ENCODE measurements around the gene OXER1.
"Not testable (repeated sequence)": the region's sequence is repeated elsewhere in the genome, so short reads cannot be mapped to it uniquely, and the experiment has no call there.

Gene OXER1

GRCh38 chr2:42748840-42749239 is 15.1 kb downstream of the OXER1 start:
- no peak for FAIRE-seq

DNA sequence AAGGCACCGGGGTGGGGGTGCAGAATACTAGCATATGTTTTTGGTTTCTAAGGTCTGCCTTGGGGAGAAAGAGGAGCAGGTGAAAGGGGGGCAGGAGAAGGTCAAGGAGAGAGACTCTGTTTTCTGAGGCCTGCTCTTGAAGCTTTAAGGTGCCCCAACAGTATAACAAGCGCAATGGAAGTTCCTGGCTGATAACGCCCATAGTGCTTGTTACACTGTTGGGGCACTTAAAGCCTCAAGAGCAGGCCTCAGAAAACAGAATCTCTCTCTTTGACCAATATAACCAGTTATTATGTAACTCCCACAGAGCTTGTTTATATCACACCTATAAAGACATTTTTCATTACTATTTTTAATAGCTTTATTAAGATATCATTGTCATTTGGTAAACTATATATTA is 16.5 kb downstream of the OXER1 start:
- no peak for FAIRE-seq

- FAIRE-seq: no peak
Observed at GRCh38 chr2:42744545-42745082, 19.3 kb downstream of the OXER1 start.

- FAIRE-seq: no peak
Observed at GRCh38 chr2:42743659-42743990, 20.3 kb downstream of the OXER1 start.

GRCh38 chr2:42742740-42743658 is 20.9 kb downstream of the OXER1 start:
- FAIRE-seq: no peak

GRCh38 chr2:42741140-42741539 is 22.8 kb downstream of the OXER1 start:
- FAIRE-seq: no peak

- FAIRE-seq: no peak
Observed at GRCh38 chr2:42736598-42737322, 27.2 kb downstream of the OXER1 start.

- no peak for FAIRE-seq
Observed at GRCh38 chr2:42733852-42734251, 30.1 kb downstream of the OXER1 start.

DNA sequence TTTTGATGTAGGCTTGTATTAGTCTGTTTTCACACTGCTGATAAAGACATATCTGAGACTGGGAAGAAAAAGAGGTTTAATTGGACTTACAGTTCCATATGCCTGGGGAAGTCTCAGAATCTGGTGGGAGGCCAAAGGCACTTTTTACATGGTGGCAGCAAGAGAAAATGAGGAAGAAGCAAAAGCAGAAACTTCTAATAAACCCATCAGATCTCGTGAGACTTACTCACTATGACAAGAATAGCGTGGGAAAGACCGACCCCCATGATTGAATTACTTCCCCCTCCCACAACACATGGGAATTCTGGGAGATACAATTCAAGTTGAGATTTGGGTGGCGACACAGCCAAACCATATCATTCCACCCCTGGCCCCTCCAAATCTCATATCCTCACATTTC is 32.6 kb downstream of the OXER1 start:
- FAIRE-seq: not testable (repeated sequence)

DNA sequence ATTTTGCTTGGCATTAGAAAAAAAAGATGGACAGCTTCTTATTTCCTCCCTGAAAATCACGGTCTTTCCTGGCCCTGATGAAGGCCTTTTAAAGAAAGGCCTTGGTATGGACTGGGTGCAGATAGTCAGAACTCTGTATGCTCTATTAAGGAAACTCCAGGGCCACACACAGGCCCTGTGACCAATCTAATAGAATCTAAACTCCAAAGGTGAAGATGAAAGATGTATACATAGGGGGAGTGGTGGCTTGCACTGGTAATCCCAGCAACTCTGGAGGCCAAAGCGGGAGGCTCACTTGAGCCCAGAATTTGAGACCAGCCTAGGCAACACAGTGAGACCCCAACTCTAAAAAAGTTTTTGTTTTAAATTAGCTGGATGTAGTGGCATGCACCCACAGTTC is 37.3 kb downstream of the OXER1 start:
- FAIRE-seq: no peak

GRCh38 chr2:42725657-42726056 is 38.3 kb downstream of the OXER1 start:
- no peak for FAIRE-seq

DNA sequence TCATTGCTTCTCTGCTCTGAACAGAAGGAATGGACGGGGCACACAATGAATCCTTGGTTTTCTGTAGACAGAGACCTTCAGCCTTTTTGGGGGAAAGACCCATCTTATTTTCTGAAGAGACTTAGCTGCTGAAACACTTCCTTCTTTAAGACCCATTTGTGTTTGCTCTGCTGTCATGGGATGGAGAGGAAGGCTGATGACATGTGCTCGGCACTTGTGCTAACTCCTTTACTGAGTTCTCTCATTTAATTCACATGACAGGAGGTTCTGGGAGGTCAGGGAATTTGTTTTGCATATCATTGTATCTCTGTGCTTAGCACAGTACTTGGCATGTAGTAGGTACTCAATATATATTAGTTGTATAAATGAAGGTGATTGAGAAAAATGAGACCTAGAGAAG is 39.0 kb downstream of the OXER1 start:
- no peak for FAIRE-seq

GRCh38 chr2:42723465-42723864 is 40.5 kb downstream of the OXER1 start:
- FAIRE-seq: no peak

GRCh38 chr2:42722320-42723190 is 41.4 kb downstream of the OXER1 start:
- no peak for FAIRE-seq

DNA sequence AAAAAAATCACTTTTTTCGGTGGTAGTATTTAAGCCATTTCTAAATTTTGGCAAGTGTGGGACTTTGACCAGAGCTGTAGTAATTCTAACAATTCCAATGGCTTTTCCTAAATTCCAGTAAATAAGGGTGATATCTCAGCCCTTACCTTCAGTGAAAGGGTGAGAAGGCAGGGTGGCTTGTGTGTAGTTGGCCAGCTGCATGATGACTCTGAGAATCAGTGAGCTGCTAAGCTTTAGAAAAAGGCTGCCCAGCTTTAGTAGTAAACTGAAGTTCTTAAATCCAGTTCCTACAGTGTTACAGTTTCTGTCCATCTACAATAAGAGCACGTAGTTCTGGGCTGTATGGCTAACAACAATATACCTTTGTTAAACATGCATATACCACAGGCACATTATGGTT is 42.0 kb downstream of the OXER1 start:
- no peak for FAIRE-seq

GRCh38 chr2:42714686-42715085 is 49.2 kb downstream of the OXER1 start:
- FAIRE-seq: no peak

DNA sequence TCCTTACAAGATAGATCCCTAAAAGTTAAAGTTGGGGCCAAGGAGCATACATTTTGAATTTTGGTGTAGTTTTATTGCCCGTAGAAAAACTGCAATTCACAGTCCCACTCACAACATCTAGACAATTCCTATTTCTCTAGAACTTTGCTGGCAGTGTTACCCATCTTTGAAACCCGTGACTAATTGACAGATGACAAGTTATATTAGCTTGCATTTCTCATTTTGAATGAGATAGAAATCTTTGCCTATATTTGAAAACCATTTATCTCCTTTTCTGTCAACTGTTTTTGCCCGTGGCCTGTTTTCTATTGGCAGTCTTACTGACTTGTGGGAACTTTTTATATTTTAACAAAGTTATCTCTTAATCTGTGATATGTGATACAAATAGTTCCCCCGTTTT is 50.0 kb downstream of the OXER1 start:
- no peak for FAIRE-seq

- no peak for FAIRE-seq
Observed at GRCh38 chr2:42712934-42713333, 51.0 kb downstream of the OXER1 start.
